A549 (cell line): ENCODE measurements around the gene ANO8.
A peak's percentile ranks its signal among the peaks of the same experiment; 100 is the strongest.

Experiments
- CBX2 ChIP-seq: fragments of 200-600 bp; sonication (generic); IDR thresholded peaks from 2 replicates; pipeline ENCODE4 v1.6.1; 2016; ENCODE audit warnings: low read depth, mild to moderate bottlenecking, borderline replicate concordance
- CHD2 ChIP-seq: fragments of 150-350 bp; IDR thresholded peaks from 2 replicates; pipeline ENCODE4 v1.6.1; 2014; ENCODE audit warnings: low read length; ENCODE audit not compliant: partially characterized antibody
- CTCF ChIP-seq: fragments of >200 bp; sonication (Bioruptor Twin); formaldehyde crosslinking; IDR thresholded peaks from 3 replicates; pipeline ENCODE4 v1.5.1; 2016
- EHF ChIP-seq: fragments of 250-450 bp; sonication (Bioruptor Pico); IDR thresholded peaks from 2 replicates; pipeline ENCODE4 v1.5.0; 2020; ENCODE audit warnings: mild to moderate bottlenecking
- EHMT2 ChIP-seq: fragments of 200-600 bp; sonication (generic); IDR thresholded peaks from 2 replicates; pipeline ENCODE4 v1.6.1; 2016; ENCODE audit warnings: antibody characterized with exemption, low read depth, mild to moderate bottlenecking, moderate library complexity
- ESRRA ChIP-seq: fragments of 150-350 bp; IDR thresholded peaks from 2 replicates; pipeline ENCODE4 v1.6.1; 2014; ENCODE audit warnings: mild to moderate bottlenecking, low read length, borderline replicate concordance
- KDM5A ChIP-seq: fragments of 200-600 bp; sonication (generic); IDR thresholded peaks from 2 replicates; pipeline ENCODE4 v1.6.1; 2016; ENCODE audit warnings: antibody characterized with exemption, mild to moderate bottlenecking
- POLR2A ChIP-seq: IDR thresholded peaks from 2 replicates; pipeline ENCODE4 v1.6.1; 2012; ENCODE audit warnings: mild to moderate bottlenecking, low read length
- RCOR1 ChIP-seq: fragments of 150-350 bp; IDR thresholded peaks from 2 replicates; pipeline ENCODE4 v1.6.1; 2014; ENCODE audit warnings: antibody characterized with exemption, low read length, low read depth
- RFX5 ChIP-seq: fragments of 450-650 bp; IDR thresholded peaks from 2 replicates; pipeline ENCODE4 v1.7.1; 2014; ENCODE audit warnings: antibody characterized with exemption, mild to moderate bottlenecking, moderate library complexity
- SMC3 ChIP-seq: fragments of >200 bp; sonication (Bioruptor Twin); formaldehyde crosslinking; IDR thresholded peaks from 3 replicates; pipeline ENCODE4 v1.6.1; 2018; ENCODE audit warnings: inconsistent platforms
- SREBF2 ChIP-seq: fragments of 450-650 bp; IDR thresholded peaks from 2 replicates; pipeline ENCODE4 v1.6.1; 2014; ENCODE audit warnings: mild to moderate bottlenecking, moderate library complexity
- TF ChIP-seq, protein P1 (sequence below): fragments of 200-600 bp; sonication (generic); IDR thresholded peaks from 2 replicates; pipeline ENCODE4 v1.6.1; 2016; ENCODE audit warnings: antibody characterized with exemption, mild to moderate bottlenecking, moderate library complexity
- TF ChIP-seq, protein P2 (sequence below): fragments of 450-650 bp; IDR thresholded peaks from 2 replicates; pipeline ENCODE4 v1.6.1; 2014; ENCODE audit warnings: antibody characterized with exemption

DNA sequence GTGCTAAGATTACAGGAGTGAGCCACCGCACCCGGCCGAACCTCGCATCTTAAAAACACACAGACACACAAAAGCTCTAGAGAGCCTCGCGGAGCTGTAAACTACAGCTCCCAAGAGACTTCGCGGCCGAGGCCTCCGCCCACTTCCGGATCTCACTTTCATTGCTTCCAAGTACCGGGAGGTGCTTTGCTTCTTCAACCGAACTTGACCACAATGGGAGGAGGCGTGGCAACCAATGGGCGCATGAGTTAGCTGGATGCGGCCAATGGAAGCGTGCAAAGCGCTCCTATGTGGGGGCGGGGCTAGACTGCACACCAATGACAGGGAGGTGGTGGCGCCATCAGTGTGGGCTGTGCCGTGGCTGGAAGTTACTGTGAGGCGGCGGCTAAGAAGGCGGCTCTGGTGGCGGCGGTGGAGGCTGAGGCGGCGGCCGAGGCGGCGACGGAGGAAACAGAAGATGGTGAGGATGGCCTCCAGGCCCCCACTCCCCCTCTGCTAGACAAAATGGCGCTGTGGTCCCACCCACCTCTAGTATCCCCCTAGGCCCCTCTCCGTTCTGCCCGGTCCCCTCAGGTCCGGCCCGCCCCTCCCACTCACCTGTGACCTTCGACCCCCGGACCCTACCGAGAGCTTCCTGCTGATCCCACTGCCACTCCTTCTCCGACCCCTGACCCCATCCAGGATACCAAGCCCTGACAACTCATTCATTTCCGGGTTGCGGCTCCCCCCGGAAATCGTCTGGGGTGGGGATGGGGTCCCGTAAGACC lies 25.3 kb downstream of the ANO8 start, which contains the start of gene DDA1:
- no peak for TF ChIP-seq CTCF
- TF ChIP-seq EHMT2 = no peak
- peak; percentile 31; the same call in 1 of the 2 replicates for TF ChIP-seq POLR2A
- TF ChIP-seq RFX5 = no peak
- TF ChIP-seq SREBF2 = no peak
- TF ChIP-seq ESRRA = no peak
- TF ChIP-seq, protein P1, sequence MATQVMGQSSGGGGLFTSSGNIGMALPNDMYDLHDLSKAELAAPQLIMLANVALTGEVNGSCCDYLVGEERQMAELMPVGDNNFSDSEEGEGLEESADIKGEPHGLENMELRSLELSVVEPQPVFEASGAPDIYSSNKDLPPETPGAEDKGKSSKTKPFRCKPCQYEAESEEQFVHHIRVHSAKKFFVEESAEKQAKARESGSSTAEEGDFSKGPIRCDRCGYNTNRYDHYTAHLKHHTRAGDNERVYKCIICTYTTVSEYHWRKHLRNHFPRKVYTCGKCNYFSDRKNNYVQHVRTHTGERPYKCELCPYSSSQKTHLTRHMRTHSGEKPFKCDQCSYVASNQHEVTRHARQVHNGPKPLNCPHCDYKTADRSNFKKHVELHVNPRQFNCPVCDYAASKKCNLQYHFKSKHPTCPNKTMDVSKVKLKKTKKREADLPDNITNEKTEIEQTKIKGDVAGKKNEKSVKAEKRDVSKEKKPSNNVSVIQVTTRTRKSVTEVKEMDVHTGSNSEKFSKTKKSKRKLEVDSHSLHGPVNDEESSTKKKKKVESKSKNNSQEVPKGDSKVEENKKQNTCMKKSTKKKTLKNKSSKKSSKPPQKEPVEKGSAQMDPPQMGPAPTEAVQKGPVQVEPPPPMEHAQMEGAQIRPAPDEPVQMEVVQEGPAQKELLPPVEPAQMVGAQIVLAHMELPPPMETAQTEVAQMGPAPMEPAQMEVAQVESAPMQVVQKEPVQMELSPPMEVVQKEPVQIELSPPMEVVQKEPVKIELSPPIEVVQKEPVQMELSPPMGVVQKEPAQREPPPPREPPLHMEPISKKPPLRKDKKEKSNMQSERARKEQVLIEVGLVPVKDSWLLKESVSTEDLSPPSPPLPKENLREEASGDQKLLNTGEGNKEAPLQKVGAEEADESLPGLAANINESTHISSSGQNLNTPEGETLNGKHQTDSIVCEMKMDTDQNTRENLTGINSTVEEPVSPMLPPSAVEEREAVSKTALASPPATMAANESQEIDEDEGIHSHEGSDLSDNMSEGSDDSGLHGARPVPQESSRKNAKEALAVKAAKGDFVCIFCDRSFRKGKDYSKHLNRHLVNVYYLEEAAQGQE = no peak
- TF ChIP-seq EHF (CRISPR knock-in tag) = no peak
- TF ChIP-seq SMC3 = no peak
- no peak for TF ChIP-seq CHD2
- peak; percentile 58; the same call in 1 of the 2 replicates for TF ChIP-seq KDM5A
- TF ChIP-seq RCOR1 = no peak
- TF ChIP-seq CBX2 = no peak
- TF ChIP-seq, protein P2, sequence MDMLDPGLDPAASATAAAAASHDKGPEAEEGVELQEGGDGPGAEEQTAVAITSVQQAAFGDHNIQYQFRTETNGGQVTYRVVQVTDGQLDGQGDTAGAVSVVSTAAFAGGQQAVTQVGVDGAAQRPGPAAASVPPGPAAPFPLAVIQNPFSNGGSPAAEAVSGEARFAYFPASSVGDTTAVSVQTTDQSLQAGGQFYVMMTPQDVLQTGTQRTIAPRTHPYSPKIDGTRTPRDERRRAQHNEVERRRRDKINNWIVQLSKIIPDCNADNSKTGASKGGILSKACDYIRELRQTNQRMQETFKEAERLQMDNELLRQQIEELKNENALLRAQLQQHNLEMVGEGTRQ = no peak
